Hepatic stellate cell (primary cell): ENCODE data around the gene NDRG3.
"Not testable (repeated sequence)": the region's sequence is repeated elsewhere in the genome, so short reads cannot be mapped to it uniquely, and the experiment has no call there.

ENCODE experiments used
- DNase-seq: peaks from one replicate; pipeline ENCODE4 v3.0.0; 2011; ENCODE audit warnings: low spot score

Gene NDRG3

GRCh38 chr20:36760647-36761046 is 14.8 kb upstream of the NDRG3 start:
- DNase-seq, result no peak

- no peak for DNase-seq
These were observed 12.4 kb upstream of the NDRG3 start for GRCh38 chr20:36758276-36758675.

- DNase-seq, result no peak
These were observed 10.6 kb upstream of the NDRG3 start for GRCh38 chr20:36756496-36756895.

- peak; percentile 66 for DNase-seq
These were observed 8.8 kb upstream of the NDRG3 start for GRCh38 chr20:36754656-36755222.

GRCh38 chr20:36752582-36752981 is 6.7 kb upstream of the NDRG3 start:
- DNase-seq, result no peak

GRCh38 chr20:36745234-36745926 is 510 bp downstream of the NDRG3 start:
- no peak for DNase-seq

GRCh38 chr20:36744764-36745191 is 1.1 kb downstream of the NDRG3 start:
- DNase-seq, result peak; percentile 62

GRCh38 chr20:36744243-36744642 is 1.6 kb downstream of the NDRG3 start:
- no peak for DNase-seq

- no peak for DNase-seq
These were observed 3.3 kb downstream of the NDRG3 start for GRCh38 chr20:36742558-36742957.

- DNase-seq, result no peak
These were observed 4.8 kb downstream of the NDRG3 start for GRCh38 chr20:36741072-36741471.

GRCh38 chr20:36737183-36737499 is 8.7 kb downstream of the NDRG3 start:
- DNase-seq, result no peak

- DNase-seq, result no peak
These were observed 9.3 kb downstream of the NDRG3 start for GRCh38 chr20:36736451-36737182.

GRCh38 chr20:36732456-36732855 is 13.4 kb downstream of the NDRG3 start:
- no peak for DNase-seq

GRCh38 chr20:36728986-36729385 is 16.9 kb downstream of the NDRG3 start:
- no peak for DNase-seq

GRCh38 chr20:36726168-36726567 is 19.7 kb downstream of the NDRG3 start:
- DNase-seq, result no peak

GRCh38 chr20:36720510-36720909 is 25.4 kb downstream of the NDRG3 start:
- no peak for DNase-seq

GRCh38 chr20:36717657-36718056 is 28.2 kb downstream of the NDRG3 start:
- no peak for DNase-seq

- no peak for DNase-seq
These were observed 28.9 kb downstream of the NDRG3 start for GRCh38 chr20:36717021-36717420.

GRCh38 chr20:36712775-36713174 is 33.1 kb downstream of the NDRG3 start:
- DNase-seq, result no peak

GRCh38 chr20:36709126-36709525 is 36.8 kb downstream of the NDRG3 start:
- DNase-seq, result no peak

GRCh38 chr20:36703530-36703929 is 42.4 kb downstream of the NDRG3 start:
- DNase-seq, result no peak

GRCh38 chr20:36700438-36700837 is 45.5 kb downstream of the NDRG3 start:
- no peak for DNase-seq

- DNase-seq, result not testable (repeated sequence)
These were observed 50.4 kb downstream of the NDRG3 start for GRCh38 chr20:36695467-36695866.

- no peak for DNase-seq
These were observed 57.3 kb downstream of the NDRG3 start for GRCh38 chr20:36688630-36689029.
